ENCODE measurements around the gene MYLK4. TPM values are rescaled to one million over a fixed set of nuclear protein-coding genes. Genes with fewer than 3 reads are reported as not detected.
A peak's percentile ranks its signal among the peaks of the same experiment; 100 is the strongest.

Gene MYLK4
- total and polyA plus RNA-seq, 2 of the 13 experiments (the other 11 are each of a cell fraction or from before 2014, with no cell fraction given), result 0.26 to 0.29 TPM

GRCh38 chr6:2750832-2751231 is at the start of gene MYLK4 (continued):
- no peak for TF ChIP-seq ZNF691 (CRISPR knock-in tag; IDR thresholded peaks at IDR 0.05; ENCODE audit: borderline replicate concordance, low read depth)
- TF ChIP-seq FOXC1 (CRISPR knock-in tag; IDR thresholded peaks at IDR 0.05; ENCODE audit: borderline replicate concordance), result no peak
- TF ChIP-seq ARID5B (CRISPR knock-in tag; IDR thresholded peaks at IDR 0.05), result peak; percentile 12; the same call in 1 of the 2 replicates
- TF ChIP-seq ZMYM3 (CRISPR knock-in tag; IDR thresholded peaks at IDR 0.05), result peak; percentile 77
- 0 out of 2 replicates have a peak, but pooled peaks have one; percentile 51 for TF ChIP-seq ZMYM2 (CRISPR knock-in tag; IDR thresholded peaks at IDR 0.05)

GRCh38 chr6:2799936-2800527 is 49.3 kb upstream of the MYLK4 start:
- no peak for DNase-seq (ENCODE audit: low spot score)
- H3K79me2 ChIP-seq (ENCODE audit: insufficient read depth, low read length), result no peaks in the 10 kb centered on the region
- H4K20me1 ChIP-seq (ENCODE audit: insufficient read depth, low read length), result no peaks in the 10 kb centered on the region
- BruUV-seq (replicated peaks), result no TSS peak
- H3K27ac ChIP-seq (ENCODE audit: extremely low read length, insufficient read depth, low read length), result no peak overlapping the region
- ATAC-seq, result no peak
- in situ Hi-C loops (cut with HindIII; ENCODE audit: extremely low pct_ligation_motif_present, low pct_unique_long_range_greater_than_20kb), result loop anchor here (5.0 kb wide), 1 partner anchor 42 kb away; the partner anchor contains the start of gene SERPINB1
- no peaks in the 10 kb centered on the region for H3K36me3 ChIP-seq (replicated peaks in 1 of 2; ENCODE audit: control insufficient read depth in 1 of 2, insufficient read depth in 2 of 2, low read length in 2 of 2)
- H3K9me3 ChIP-seq (ENCODE audit: low read length), result no peaks in the 10 kb centered on the region
- H3K4me3 ChIP-seq (replicated peaks in 1 of 3; ENCODE audit: insufficient read depth in 1 of 3, low read depth in 2 of 3, low read length in 3 of 3), result no peak overlapping the region
- H3K27me3 ChIP-seq (ENCODE audit: control insufficient read depth in 1 of 2, insufficient read depth in 2 of 2, low read length in 2 of 2), result no peaks in the 10 kb centered on the region
- no peak for TF ChIP-seq ZNF709 (CRISPR knock-in tag; IDR thresholded peaks at IDR 0.05)
- TF ChIP-seq ZNF784 (CRISPR knock-in tag; IDR thresholded peaks at IDR 0.05; ENCODE audit: borderline replicate concordance), result no peak
- no peak for TF ChIP-seq ZNF790 (CRISPR knock-in tag; IDR thresholded peaks at IDR 0.05; ENCODE audit: borderline replicate concordance)
- no peak for TF ChIP-seq ZZZ3 (CRISPR knock-in tag; IDR thresholded peaks at IDR 0.05; ENCODE audit: borderline replicate concordance)
- H2AFZ ChIP-seq (ENCODE audit: low read length), result no peak overlapping the region
- 86% methylated on average over 11 of the region's 11 CpGs for WGBS (ENCODE audit: low lambda C conversion rate)
- CTCF ChIA-PET (ENCODE audit: low intra/inter-chr PET ratio, low total read pairs), result no interaction called here
- H3K4me1 ChIP-seq (ENCODE audit: insufficient read depth, low read length), result peaks cover 22% of the 10 kb centered on the region
- POLR2A ChIA-PET, result no interaction called here
- no peak overlapping the region for H3K4me2 ChIP-seq (ENCODE audit: low read depth, low read length)
- no peak for FAIRE-seq
- H3K9ac ChIP-seq (ENCODE audit: insufficient read depth, low read depth, low read length), result no peak overlapping the region
- intact Hi-C loops (cut with micrococcal nuclease; ENCODE audit: unreplicated experiment), result no loop called here

Measured in HepG2 (cell line).